Fibroblast of the aortic adventitia (primary cell): ENCODE data around the gene RTN4R. TPM values are rescaled to one million over a fixed set of nuclear protein-coding genes. Genes with fewer than 3 reads are reported as not detected.

Source experiments
- DNase-seq: peaks from one replicate; pipeline ENCODE4 v3.0.0-alpha.2; 2010; ENCODE audit warnings: low read depth
- H3K4me3 ChIP-seq: 2 replicates; pipeline ENCODE4 v1.5.1; 2011; ENCODE audit warnings: low read depth, mild to moderate bottlenecking, control low read depth, low read length, moderate library complexity
- CTCF ChIP-seq: IDR thresholded peaks from 2 replicates; pipeline ENCODE4 v1.5.1; 2011; ENCODE audit warnings: mild to moderate bottlenecking, low read length, control low read depth, inconsistent platforms; ENCODE audit not compliant: insufficient read depth
- total RNA-seq: library from RNA; depleted of rRNA; stranded (reverse); fragments of >200 nt; gene quantifications from 2 replicates; pipeline ENCODE4 v1.2.3, GENCODE V29; 2012; ENCODE audit warnings: low replicate concordance

Gene RTN4R
- total RNA-seq, 1 donor = 0.09 TPM

- no peak overlapping the region for H3K4me3 ChIP-seq
- no peak for TF ChIP-seq CTCF
- no peak for DNase-seq
Observed at GRCh38 chr22:20240900-20241299, 27.2 kb downstream of the RTN4R start.

DNA sequence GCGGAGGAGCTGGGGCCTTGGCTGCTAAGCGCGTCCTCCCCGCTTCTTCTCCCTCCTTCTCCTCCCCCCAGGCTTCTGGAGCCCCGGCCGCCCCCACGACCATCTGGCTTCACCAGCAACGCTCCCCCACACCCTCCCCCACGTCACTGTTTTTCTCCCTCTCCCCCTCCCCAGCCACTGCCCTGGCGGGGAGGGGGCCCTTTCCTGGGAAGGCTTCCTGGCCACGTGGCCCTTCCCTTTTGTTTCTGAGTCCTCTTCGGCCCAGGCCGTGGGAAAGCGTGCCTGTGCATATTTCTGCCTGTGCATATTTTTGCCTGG lies 27.7 kb downstream of the RTN4R start:
- no peak for DNase-seq
- H3K4me3 ChIP-seq = no peak overlapping the region
- no peak for TF ChIP-seq CTCF

DNA sequence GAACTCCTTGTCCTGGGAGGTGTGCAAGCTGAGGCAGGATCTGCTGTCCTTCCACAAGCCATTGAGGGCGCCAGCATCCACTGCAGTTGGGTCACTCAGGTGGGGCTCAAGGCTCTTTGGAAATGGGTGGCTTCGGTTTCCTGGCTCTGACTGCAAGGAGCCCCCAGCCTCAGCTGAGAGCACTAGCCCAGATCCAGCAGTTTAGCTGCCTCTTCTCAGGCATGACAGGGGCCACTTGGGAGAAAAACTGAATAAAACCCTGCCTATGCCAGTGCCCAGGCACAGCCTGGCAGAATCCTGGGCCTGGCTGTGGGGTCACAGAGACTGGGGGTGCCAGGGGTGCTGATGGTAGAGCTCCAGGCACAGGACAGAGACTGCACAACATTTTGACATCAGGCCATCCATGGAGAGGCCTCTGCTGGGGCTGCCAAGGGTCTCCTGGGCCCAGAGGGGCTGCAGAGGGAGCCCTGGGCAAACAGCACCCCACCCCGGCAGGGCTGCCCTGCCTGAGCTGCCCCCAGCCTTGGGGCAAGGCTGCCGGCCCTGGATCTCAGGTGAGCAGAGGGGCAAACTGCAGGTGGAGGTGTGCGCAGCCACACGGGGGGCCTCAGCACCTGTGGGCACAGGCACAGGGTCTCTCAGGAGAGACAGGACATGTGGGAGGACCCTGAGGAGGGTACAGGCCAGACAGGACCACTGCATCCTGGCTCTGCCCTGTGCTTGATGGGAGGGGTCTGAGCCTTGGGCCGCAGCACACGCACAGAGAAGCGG lies 28.3 kb downstream of the RTN4R start:
- no peak for TF ChIP-seq CTCF
- no peak for DNase-seq

DNA sequence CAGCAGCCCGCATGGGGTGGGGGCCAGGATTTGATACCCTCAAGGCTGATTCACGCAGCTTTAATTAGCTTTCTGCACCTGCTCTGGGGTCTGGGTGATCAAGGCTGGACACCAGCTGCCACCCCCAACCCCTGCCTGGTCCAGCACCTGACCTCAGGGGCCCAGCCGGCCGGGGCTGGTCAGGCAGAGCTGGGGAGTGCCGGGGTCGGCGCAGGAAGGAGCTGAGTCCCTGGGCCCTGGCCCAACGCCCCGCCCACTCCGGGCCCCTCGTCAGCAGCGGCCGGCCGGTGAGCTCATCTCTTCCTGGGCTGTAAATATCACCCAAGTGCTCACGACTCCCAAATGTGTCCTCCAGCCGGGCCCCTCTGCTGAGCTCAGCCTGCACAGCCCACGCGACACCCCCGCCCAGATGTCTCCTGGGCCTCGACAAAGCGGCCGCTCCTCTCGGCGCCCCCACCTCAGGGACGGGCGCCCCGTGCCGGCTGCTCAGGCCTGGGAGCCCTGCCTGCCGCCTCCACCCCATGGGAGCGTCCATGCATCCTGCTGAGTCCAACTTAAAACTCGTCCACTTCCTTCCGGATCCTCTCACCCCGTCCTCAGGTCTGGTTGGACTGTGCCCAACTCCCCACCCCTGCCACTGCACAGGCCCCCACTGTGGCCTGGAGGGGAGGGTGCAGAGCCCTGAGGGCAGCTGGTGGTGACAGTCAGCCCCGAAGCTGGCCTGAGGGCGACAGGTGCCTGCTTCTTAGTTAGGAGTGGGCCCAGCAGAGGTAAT lies 29.0 kb downstream of the RTN4R start:
- H3K4me3 ChIP-seq = no peak overlapping the region
- peak; percentile 14 for DNase-seq
- no peak for TF ChIP-seq CTCF

More for the DNA sequence above, 28.3 kb downstream of the RTN4R start:
- no peak overlapping the region for H3K4me3 ChIP-seq

GRCh38 chr22:20238536-20238900 lies 29.6 kb downstream of the RTN4R start:
- no peak overlapping the region for H3K4me3 ChIP-seq
- peak; percentile 6 for DNase-seq
- no peak for TF ChIP-seq CTCF

- DNase-seq = no peak
- H3K4me3 ChIP-seq = no peak overlapping the region
- no peak for TF ChIP-seq CTCF
Observed at GRCh38 chr22:20237480-20238440, 30.4 kb downstream of the RTN4R start.
